NCI-H1417 treated with DMSO at 0.1 percent for 48 hours (cell line): ENCODE results near the gene B3GALNT1.

Experiments used
- DNase-seq: peaks from one replicate; lab custom pipeline; 2025; lab: John Stamatoyannopoulos, UW

Gene B3GALNT1, protein sequence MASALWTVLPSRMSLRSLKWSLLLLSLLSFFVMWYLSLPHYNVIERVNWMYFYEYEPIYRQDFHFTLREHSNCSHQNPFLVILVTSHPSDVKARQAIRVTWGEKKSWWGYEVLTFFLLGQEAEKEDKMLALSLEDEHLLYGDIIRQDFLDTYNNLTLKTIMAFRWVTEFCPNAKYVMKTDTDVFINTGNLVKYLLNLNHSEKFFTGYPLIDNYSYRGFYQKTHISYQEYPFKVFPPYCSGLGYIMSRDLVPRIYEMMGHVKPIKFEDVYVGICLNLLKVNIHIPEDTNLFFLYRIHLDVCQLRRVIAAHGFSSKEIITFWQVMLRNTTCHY

DNA sequence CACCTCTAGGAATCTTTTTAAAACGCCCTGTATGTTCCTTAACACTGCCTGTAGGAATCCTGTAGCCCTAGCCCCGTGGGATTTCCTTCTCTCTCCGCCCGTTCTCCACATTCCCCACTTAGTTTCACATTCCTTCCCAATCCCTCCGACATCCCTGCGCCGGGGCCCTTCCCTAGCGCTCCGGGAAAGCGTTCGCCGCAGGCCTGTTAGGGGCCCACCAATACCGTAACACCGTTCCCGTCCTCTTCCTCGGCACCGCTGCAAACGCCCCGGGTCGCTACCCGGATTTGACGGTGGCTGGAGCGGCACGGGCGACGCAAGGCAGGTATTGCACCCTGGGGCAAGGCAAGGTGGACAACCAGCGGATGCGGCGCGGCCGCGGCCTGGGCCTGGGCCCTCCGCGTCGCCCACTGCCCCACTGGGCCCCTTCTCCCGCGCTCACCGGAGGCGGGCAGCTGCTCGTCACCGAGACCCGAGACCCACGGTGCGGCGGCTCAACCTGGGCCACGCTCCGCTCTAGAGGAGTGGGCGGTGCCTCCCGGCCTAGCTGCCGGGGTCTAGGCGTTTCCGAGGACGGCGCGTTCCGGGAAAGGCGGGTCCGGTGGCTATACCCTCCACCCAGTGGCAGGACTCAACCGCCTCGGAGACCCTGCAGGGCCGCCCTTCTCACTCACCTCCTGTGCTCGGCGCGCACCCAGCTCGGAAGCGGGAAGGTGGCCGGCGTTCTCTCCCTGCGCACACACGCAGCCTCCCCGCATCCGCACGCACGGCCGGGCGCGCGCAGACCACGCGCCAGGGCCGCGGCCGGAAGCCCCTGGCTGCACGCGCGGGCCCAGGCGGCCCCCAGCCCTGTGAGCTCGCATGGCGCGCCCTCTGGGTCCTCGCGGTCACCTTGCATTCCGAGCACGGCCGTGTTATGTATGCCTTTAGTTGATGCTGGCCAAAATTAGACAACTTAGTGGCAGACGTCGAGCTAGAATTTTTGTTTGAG is at the start of gene B3GALNT1:
B3GALNT1 (minus strand) TSS at position 789 of the 991 bp plus-strand sequence. CDS start 18,595 bp downstream, outside the sequence.
- DNase-seq, result no peak

- no peak for DNase-seq
Measured at GRCh38 chr3:161153480-161153879, 48.3 kb upstream of the B3GALNT1 start.

GRCh38 chr3:161150001-161150525 is 44.9 kb upstream of the B3GALNT1 start:
- no peak for DNase-seq

DNA sequence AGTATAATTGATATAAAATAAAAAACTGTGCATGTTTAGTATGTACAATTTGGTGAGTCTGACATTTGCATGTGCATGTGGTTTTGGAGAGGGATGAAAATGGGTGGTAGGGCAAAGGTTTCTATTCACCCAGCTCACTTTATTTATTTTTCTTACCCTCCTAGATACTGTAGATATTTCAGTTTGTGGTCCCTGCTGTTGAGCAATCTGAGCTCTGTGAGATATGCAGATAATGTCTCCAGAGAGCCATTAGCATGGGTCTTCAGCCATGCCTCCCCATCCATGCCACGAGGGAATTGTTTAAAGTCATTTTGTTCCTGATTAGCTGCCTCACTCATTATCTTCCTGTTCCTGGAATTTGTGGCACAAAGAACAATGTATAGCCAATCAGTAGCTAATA is 44.4 kb upstream of the B3GALNT1 start:
- DNase-seq, result no peak

DNA sequence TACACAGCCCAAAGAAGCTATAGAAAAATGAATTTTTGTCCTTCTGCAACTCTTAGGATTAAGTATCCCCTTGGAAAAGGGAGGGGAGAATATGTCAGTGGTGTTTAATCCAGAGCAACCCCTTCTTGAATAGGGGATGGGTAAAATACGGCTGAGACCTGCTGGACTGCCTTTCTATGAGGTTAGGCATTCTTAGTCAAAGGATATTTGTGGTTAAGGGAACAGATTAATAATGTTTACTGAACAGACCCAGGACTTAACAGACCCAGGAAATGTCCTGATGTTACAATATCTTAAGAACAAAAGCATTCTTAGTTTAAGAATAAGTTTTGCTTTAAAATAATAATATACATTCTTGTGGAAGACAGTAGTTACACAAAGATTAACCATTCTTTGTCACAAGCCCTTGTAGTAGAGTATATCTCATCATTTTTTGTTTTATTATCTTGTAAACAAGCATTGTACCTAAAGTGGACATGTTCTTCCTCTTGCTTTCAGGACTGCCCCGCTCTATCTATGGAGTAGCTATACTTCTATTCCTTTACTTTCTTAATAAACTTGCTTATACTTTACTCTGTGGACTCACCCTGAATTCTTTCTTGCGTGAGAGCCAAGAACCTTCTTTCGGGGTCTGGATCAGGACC is 43.8 kb upstream of the B3GALNT1 start:
- DNase-seq, result no peak

- no peak for DNase-seq
Measured at GRCh38 chr3:161142486-161142885, 37.3 kb upstream of the B3GALNT1 start.

DNA sequence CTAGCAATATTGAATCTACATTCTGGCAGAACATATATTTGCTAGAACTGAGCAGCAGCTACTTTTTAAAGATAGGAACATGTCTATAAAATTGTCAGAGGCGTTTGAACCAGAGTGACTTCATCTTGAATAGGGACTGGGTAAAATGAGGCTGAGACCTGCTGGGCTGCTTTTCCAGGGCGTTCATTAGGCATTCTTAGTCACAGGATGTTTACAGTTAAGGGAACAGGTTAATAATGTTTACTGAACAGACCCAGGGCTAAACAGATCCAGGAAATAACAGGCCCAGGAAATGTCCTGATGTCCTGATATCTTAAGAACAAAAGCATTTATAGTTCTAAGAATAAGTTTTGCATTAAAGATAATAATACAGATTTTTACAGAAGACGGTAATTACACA is 34.5 kb upstream of the B3GALNT1 start:
- no peak for DNase-seq

DNA sequence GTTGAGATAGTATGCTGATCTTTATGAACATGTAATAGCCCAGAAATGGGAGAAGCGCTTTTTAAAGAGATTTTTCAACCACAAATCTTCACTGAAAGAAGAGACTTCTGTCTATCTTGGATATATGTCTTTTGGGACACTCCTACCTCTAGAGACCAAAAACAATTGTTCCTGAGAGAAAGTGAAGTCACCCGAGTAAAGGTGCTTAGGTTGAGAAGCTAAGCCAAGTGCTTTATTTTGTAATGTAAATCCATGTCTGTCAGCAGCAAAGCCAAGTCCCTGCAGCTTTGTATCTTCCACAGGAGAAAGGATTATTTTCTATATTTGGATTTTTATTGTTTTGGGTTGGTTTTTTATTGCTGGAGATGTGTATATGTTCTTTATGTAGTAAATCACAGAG is 32.1 kb upstream of the B3GALNT1 start:
- no peak for DNase-seq

DNA sequence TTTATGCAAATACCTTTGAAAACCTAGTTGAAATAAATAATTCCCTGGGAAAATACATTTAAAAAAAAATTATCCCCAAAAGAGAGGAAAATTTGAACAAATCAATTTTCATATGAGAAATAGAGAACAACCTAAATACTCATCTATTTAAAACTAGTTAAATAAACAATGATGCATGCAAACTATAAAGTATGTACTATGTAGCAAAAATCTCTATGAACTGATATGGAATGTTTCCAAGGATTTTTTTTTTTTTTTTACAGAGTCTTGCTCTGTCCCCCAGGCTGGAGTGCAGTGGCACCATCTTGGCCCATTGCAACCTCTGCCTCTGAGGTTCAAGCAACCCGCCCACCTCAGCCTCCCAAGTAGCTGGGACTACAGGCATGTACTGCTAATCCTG is 27.2 kb upstream of the B3GALNT1 start:
- no peak for DNase-seq

DNA sequence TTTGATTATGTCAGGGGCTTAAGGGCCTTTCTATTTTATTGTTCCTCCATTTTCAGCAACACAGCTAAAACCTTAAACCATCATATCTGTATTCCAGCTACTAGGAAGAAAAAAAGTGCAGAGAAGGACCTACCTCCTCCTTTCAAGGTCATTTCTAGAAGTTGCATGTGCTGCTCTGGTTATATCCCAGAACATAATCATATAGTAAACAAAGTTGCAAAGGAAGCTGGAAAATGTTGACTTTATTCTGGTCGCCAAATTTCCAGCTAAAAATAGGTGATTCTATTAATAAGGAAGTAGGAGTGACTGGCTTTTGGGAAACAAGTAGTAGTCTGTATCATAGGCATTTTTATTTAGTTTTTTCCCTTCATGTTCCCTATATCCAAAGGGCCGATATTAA is 21.3 kb upstream of the B3GALNT1 start:
- no peak for DNase-seq

GRCh38 chr3:161117646-161118045 is 12.5 kb upstream of the B3GALNT1 start:
- no peak for DNase-seq

DNA sequence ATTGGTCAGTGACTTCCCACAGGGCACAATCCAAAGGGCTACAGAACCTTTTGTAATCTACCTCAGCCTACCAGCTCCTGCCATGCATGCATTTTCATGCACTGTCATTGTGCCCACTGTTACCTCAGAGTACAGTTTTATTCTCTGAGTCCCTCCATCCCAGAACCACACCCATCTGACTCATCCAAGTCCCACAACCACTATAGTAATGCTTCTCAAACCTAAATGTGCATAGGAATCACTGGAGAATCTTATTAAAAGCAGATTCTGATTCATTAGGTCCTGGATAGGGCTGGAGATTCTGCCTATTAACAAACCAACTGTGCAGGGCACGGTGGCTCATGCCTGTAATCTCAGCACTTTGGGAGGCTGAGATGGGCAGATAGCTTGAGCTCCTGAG is 3.7 kb upstream of the B3GALNT1 start:
- DNase-seq, result no peak

GRCh38 chr3:161107311-161107710 is 2.2 kb upstream of the B3GALNT1 start:
- no peak for DNase-seq

- no peak for DNase-seq
Measured at GRCh38 chr3:161103776-161104385, 1.3 kb downstream of the B3GALNT1 start.

GRCh38 chr3:161101609-161102008 is 3.5 kb downstream of the B3GALNT1 start:
- no peak for DNase-seq

DNA sequence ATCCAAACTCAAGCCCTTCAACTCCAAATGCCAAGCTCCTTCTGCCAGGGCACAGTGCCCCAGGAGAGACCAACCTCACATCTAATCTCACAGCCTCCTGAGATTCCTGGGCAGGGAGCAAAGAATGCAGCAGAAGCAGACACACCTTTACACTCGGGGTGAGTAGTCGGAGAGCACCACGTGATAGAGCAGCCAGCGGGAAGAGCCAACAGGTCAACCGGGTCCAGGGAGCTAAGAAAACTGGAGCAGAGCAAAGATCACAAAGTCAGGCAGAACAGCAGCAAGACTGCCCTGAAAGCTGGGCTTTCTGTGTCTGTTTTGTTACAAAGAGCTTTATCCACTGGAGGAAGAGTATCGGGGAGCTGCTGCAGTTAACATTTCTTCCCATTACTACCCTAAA is 4.2 kb downstream of the B3GALNT1 start:
- no peak for DNase-seq

DNA sequence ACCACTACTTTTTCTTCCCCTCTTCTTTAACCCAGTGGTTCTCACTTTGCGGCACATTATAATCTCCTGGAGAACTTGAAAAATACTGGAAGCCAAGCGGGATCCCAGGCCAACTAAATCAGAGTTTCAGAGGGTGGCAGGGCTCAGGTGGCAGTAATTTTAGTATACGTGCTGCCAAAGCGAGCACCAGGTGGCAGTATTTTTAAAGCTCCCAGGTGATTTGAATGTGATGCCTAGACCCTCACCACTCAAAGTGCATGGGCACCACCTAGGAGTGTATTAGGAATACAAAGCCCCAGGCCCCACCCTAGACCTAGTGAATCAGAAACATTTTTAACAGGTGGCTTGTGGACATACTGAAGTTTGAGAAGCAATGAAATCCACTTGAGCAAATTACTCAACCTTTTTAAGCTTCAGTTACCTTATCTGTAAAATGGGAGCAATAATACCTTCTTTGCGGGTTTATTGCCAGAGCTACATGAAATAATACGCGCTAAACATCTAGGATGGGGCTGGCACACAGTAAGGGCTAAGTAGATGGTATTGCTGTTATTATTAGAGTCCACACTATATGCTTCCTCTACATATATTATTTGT is 8.3 kb downstream of the B3GALNT1 start:
- no peak for DNase-seq

DNA sequence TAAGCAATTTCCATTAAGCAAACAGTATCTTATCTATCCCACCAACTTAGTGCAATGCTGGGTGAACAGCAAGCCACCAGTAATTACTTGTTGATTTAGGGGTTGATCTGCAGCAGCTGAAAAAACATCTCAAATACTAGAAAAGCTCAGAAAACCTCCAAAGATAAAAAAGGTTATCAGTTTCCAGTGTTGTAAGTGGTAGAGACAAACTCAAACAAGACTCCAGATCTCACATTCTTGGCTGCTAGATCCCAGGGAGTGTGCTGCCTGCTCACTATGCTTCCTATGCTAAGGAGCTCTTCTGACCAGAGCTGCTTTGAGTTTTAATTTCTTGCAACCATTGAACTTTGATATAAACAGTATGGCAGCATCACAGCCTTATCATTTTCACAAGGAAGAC is 11.3 kb downstream of the B3GALNT1 start:
- DNase-seq, result no peak

DNA sequence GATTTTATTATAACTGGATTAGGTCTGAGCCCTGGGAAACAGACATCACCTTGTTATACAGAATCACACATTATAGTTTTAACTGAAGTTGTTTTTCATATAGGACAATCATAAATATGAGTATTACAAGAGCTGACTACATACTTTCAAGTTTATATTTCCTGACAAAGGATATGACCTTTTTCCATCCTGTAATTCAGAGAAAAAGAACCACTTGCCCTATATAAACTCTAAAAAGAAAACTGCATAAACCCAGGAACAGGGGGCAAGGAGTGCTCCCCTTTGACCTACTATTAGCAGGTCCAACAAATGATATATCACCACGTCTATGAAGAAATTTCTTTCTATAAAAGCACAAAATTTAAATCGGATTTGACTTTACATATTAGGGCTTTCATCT is 20.9 kb downstream of the B3GALNT1 start:
- DNase-seq, result no peak

GRCh38 chr3:161083131-161083530 is 22.0 kb downstream of the B3GALNT1 start:
- no peak for DNase-seq

DNA sequence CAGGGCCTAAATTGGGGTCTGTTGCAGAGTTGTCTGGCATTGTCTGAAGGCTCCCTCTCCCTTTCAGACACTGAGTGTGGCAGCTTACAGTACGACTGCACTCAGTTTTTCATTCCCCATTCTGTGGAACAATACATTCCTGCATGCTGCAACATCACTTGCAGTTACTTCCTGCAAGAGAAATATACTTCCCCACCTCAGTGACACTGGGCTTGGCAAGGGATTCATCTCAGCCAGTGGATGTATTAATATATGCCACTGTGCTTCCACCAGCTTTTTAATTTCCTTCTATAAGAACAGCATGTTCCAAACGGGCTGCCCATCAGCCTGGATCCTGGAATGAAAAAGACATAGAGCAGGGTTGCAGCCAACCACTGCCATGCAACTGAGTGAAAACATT is 23.1 kb downstream of the B3GALNT1 start:
- DNase-seq, result no peak
